MM.1S (cell line): Measurements from ENCODE around the gene EOLA1.

ENCODE experiments used
- EZH2 ChIP-seq: fragments of 300-600 bp; sonication (generic); optimal IDR thresholded peaks from 2 replicates; pipeline ENCODE3; 2017; ENCODE audit warnings: low read depth, mild to moderate bottlenecking, antibody characterized with exemption, low read length, mixed read lengths
- TF ChIP-seq, protein P1 (sequence below): fragments of 300-600 bp; sonication (generic); IDR thresholded peaks from 2 replicates; pipeline ENCODE4 v1.5.1; 2016; ENCODE audit warnings: antibody characterized with exemption, low read length, mixed read lengths

DNA sequence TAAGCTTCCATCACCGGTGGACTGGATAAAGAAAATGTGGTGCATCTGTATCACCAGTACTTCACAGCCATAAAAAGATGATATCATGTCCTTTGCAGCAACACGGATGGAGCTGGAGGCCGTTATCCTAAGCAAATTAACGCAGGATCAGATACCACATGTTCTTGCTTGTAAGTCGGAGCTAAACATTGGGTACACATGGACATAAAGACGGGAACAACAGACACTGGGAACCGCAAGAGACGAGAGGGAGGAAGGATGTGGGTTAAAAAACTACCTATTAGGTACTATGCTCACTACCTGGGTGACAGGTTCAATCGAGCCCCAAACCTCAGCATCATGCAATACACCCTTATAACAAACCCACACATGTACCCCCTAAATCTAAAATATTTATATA lies 19.4 kb upstream of the EOLA1 start:
- TF ChIP-seq, protein P1, sequence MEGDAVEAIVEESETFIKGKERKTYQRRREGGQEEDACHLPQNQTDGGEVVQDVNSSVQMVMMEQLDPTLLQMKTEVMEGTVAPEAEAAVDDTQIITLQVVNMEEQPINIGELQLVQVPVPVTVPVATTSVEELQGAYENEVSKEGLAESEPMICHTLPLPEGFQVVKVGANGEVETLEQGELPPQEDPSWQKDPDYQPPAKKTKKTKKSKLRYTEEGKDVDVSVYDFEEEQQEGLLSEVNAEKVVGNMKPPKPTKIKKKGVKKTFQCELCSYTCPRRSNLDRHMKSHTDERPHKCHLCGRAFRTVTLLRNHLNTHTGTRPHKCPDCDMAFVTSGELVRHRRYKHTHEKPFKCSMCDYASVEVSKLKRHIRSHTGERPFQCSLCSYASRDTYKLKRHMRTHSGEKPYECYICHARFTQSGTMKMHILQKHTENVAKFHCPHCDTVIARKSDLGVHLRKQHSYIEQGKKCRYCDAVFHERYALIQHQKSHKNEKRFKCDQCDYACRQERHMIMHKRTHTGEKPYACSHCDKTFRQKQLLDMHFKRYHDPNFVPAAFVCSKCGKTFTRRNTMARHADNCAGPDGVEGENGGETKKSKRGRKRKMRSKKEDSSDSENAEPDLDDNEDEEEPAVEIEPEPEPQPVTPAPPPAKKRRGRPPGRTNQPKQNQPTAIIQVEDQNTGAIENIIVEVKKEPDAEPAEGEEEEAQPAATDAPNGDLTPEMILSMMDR: no peak
- TF ChIP-seq EZH2: no peak
